GM12801 (cell line): Measurements from ENCODE around the gene TMEM44.

ENCODE experiments used
- CTCF ChIP-seq: IDR thresholded peaks from one replicate; pipeline ENCODE4 v1.5.1; 2011; ENCODE audit warnings: control low read depth; ENCODE audit not compliant: insufficient read length; ENCODE audit errors: extremely low read depth

Gene TMEM44

GRCh38 chr3:194548346-194549321 is 84.6 kb downstream of the TMEM44 start:
- TF ChIP-seq CTCF: no peak

GRCh38 chr3:194547042-194547441 is 86.2 kb downstream of the TMEM44 start:
- TF ChIP-seq CTCF: no peak

- no peak for TF ChIP-seq CTCF
These were observed 89.7 kb downstream of the TMEM44 start for GRCh38 chr3:194543550-194543949.

GRCh38 chr3:194541483-194541882 is 91.7 kb downstream of the TMEM44 start:
- TF ChIP-seq CTCF: no peak

GRCh38 chr3:194540274-194540905 is 92.8 kb downstream of the TMEM44 start:
- TF ChIP-seq CTCF: no peak

GRCh38 chr3:194539498-194539897 is 93.7 kb downstream of the TMEM44 start:
- no peak for TF ChIP-seq CTCF

- no peak for TF ChIP-seq CTCF
These were observed 95.4 kb downstream of the TMEM44 start for GRCh38 chr3:194537732-194538247.
